ENCODE results near the gene DUSP22. TPM values are rescaled to one million over a fixed set of nuclear protein-coding genes. Genes with fewer than 3 reads are reported as not detected.

The DUSP22 gene
- total RNA-seq, 1 experiment from 2014 or later, result 25.0 TPM

DNA sequence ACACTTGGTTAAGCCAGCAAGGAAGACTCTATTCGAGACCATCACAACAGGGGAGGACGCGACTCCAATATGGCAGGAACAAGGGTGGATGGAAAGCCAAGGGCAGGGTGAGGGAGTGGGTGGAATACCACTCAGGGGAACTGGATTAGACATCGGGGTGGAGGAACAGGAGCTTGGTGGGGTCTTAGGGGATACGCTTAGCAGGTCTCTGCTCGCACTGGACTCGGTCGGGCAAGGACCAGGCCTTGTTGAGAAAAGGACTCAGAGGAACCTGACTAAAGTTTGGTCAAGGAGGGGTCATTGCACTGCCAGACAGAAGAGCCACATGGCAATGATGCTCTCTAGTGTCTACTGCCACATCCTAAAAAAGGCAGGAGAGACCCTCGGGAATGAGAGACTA lies 10.5 kb downstream of the DUSP22 start:
- Mint-ChIP-seq H3K4me1 (peaks cover 4% of the 10 kb centered on the region in 2 experiments), H3K4me3 (no peak overlapping the region), H3K36me3 (ENCODE audit: insufficient read depth in 1 of 3, low read depth in 3 of 3) (peaks cover 5% of the 10 kb centered on the region in 3 experiments; a peak in 6 of 7 replicates), H3K9me3 (peaks cover 0 to 4% of the 10 kb centered on the region in 2 experiments; a peak in 4 of 5 replicates), H3K27ac (no peak overlapping the region), H3K27me3 (ENCODE audit: low read depth) (no peaks in the 10 kb centered on the region)
- no peak overlapping the region for H3K18ac ChIP-seq (ENCODE audit: insufficient read length, low read depth, low read length)
- no peaks in the 10 kb centered on the region for H3K79me1 ChIP-seq (ENCODE audit: insufficient read depth, low read depth, low read length, poor library complexity, severe bottlenecking)
- no peak overlapping the region for H4K8ac ChIP-seq (replicated peaks; ENCODE audit: insufficient read length, low read depth, low read length)
- H2AK5ac ChIP-seq (ENCODE audit: insufficient read length, low read length), result no peak overlapping the region
- H4K91ac ChIP-seq (ENCODE audit: insufficient read length, low read depth, low read length), result no peak overlapping the region
- H3K79me2 ChIP-seq (ENCODE audit: insufficient read depth, low read length), result no peaks in the 10 kb centered on the region
- H3K56ac ChIP-seq (ENCODE audit: insufficient read length, low read depth, low read length), result no peak overlapping the region
- no peak overlapping the region for H2BK12ac ChIP-seq (ENCODE audit: insufficient read length, low read depth, low read length)
- H2BK20ac ChIP-seq (ENCODE audit: low read depth, low read length, poor library complexity, severe bottlenecking), result no peak overlapping the region
- H2BK5ac ChIP-seq (ENCODE audit: insufficient read length, low read length), result no peak overlapping the region
- no peak overlapping the region for H3K14ac ChIP-seq (ENCODE audit: insufficient read depth, low read length)
- H3T11ph ChIP-seq (ENCODE audit: low read length), result no peak overlapping the region
- no peak overlapping the region for H3K4me2 ChIP-seq (ENCODE audit: insufficient read depth, insufficient read length, low read length)
- WGBS (ENCODE audit: extremely low coverage, insufficient read length, low lambda C conversion rate), result no CpG with 5 or more reads among the region's 9 CpGs
- H3K9me3 ChIP-seq (ENCODE audit: control insufficient read depth, low read depth, low read length), result peaks cover 84% of the 10 kb centered on the region
- no peak overlapping the region for H4K5ac ChIP-seq (ENCODE audit: insufficient read length, low read depth, low read length)
- no peak overlapping the region for H2AFZ ChIP-seq (ENCODE audit: low read length)
- no peak overlapping the region for H2BK15ac ChIP-seq (ENCODE audit: low read depth, low read length)
- H3K4me1 ChIP-seq (ENCODE audit: insufficient read depth, low read length), result no peaks in the 10 kb centered on the region
- H3K23me2 ChIP-seq (ENCODE audit: insufficient read length, low read depth, low read length, poor library complexity, severe bottlenecking), result no peaks in the 10 kb centered on the region
- no peaks in the 10 kb centered on the region for H4K20me1 ChIP-seq (ENCODE audit: control insufficient read depth, insufficient read depth, insufficient read length)
- no peak overlapping the region for H3K4ac ChIP-seq (ENCODE audit: low read depth, low read length)
- DNase-seq, result no peak
- H2BK120ac ChIP-seq (ENCODE audit: low read depth, low read length, poor library complexity, severe bottlenecking), result no peak overlapping the region
- no peak overlapping the region for H3K9ac ChIP-seq (ENCODE audit: extremely low read depth, insufficient read length, low read length)
- H3K27me3 ChIP-seq (ENCODE audit: insufficient read depth, low read length), result no peaks in the 10 kb centered on the region
- H3K23ac ChIP-seq (ENCODE audit: insufficient read length, low read depth, low read length), result no peak overlapping the region
- TF ChIP-seq, protein P1, sequence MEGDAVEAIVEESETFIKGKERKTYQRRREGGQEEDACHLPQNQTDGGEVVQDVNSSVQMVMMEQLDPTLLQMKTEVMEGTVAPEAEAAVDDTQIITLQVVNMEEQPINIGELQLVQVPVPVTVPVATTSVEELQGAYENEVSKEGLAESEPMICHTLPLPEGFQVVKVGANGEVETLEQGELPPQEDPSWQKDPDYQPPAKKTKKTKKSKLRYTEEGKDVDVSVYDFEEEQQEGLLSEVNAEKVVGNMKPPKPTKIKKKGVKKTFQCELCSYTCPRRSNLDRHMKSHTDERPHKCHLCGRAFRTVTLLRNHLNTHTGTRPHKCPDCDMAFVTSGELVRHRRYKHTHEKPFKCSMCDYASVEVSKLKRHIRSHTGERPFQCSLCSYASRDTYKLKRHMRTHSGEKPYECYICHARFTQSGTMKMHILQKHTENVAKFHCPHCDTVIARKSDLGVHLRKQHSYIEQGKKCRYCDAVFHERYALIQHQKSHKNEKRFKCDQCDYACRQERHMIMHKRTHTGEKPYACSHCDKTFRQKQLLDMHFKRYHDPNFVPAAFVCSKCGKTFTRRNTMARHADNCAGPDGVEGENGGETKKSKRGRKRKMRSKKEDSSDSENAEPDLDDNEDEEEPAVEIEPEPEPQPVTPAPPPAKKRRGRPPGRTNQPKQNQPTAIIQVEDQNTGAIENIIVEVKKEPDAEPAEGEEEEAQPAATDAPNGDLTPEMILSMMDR (conservative IDR thresholded peaks at IDR 0.05), result no peak
- H3K27ac ChIP-seq (ENCODE audit: insufficient read length, low read depth, low read length), result no peak overlapping the region

Measured in H9 (cell line).